Activated CD4-positive, alpha-beta memory T cell treated with anti-CD3 and anti-CD28 coated beads, Interleukin-2, amount 10 ng/mL, durations not matched to agents 7 days and 5 days (primary cell): Measurements from ENCODE around the gene CUL2. TPM values are rescaled to one million over a fixed set of nuclear protein-coding genes. Genes with fewer than 3 reads are reported as not detected.
A peak's percentile ranks its signal among the peaks of the same experiment; 100 is the strongest.

Experiments
- CTCF ChIA-PET: fragments of 350-600 bp; sonication (Branson Sonifier 250); formaldehyde crosslinking; loops from one replicate; lab custom pipeline; 2021; ENCODE audit warnings: antibody characterized with exemption, inconsistent platforms; lab: Charles Lee
- POLR2A ChIA-PET: fragments of 350-600 bp; sonication (Branson Sonifier 250); formaldehyde crosslinking; loops from one replicate; lab custom pipeline; 2021; ENCODE audit warnings: antibody characterized with exemption; lab: Charles Lee
- DNase-seq: peaks from one replicate; pipeline ENCODE4 v3.0.0-alpha.2; 2020
- H3K27ac Mint-ChIP-seq: one replicate; pipeline ENCODE4 v1.8.0; 2021; ENCODE audit warnings: mild to moderate bottlenecking, mixed read lengths
- H3K27me3 Mint-ChIP-seq: one replicate; pipeline ENCODE4 v1.8.0; 2021; ENCODE audit warnings: mixed read lengths
- H3K36me3 Mint-ChIP-seq: one replicate; pipeline ENCODE4 v1.8.0; 2021; ENCODE audit warnings: low read depth, mixed read lengths
- H3K4me1 Mint-ChIP-seq: one replicate; pipeline ENCODE4 v1.8.0; 2021; ENCODE audit warnings: mixed read lengths
- H3K4me3 Mint-ChIP-seq: one replicate; pipeline ENCODE4 v1.8.0; 2021; ENCODE audit warnings: mild to moderate bottlenecking, mixed read lengths
- H3K9me3 Mint-ChIP-seq: one replicate; pipeline ENCODE4 v1.8.0; 2021; ENCODE audit warnings: mixed read lengths
- total RNA-seq, 2 experiments: library from RNA; stranded (reverse); gene quantifications; one replicate each; pipeline ENCODE4 v1.2.3, GENCODE V29; 2021

The CUL2 gene
- total RNA-seq, 2 experiments from 2014 or later: 30.6 to 34.3 TPM

DNA sequence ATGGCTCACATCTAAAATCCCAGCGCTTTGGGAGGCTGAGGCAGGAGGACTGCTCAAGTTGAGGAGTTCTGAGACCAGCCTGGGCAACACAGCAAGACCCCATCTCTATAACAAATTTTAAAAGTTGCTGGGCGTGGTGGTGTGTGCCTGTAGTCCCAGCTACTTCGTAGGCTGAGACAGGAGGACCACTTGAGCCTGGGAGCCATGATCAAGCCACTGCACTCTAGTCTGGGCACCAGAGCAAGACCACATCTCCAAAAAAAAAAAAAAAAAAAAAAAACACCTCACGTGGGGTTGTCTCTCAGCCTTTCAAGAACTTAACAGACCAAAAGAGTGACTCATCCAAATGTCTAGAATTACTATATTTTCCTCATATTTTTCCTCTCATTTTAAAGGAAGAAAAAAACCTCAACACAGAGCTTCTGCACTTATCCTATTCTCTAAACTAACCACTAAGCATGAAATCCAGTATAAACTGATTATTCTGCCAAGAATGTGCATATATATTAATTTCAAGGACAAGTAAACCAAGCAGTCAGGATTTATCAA, 46.3 kb downstream of the CUL2 start:
- no peak overlapping the region for H3K27ac Mint-ChIP-seq

DNA sequence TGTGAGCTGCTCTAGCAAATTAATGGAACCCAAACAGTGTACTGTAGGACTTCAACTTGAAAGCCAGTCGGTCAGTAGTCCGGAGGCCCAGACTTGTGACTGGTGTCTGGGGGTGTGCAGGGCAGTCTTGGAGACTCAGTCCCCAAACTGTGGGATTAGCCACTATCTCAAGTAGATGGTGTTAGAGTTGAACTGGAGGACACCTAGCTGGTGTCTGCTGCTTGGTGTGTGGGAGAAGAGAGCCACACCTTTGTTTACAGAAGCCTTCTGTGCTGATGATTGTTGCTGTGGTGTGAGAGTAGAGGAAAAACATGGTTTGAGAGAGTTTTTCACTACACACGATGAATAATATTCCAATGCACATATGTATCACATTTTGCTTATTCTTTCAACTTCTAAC, 47.4 kb downstream of the CUL2 start:
- Mint-ChIP-seq H3K36me3 (peaks cover 39% of the 10 kb centered on the region), H3K4me1 (peaks cover 11% of the 10 kb centered on the region), H3K27me3 (no peaks in the 10 kb centered on the region), H3K4me3 (no peak overlapping the region), H3K9me3 (no peaks in the 10 kb centered on the region), H3K27ac (peak overlapping the region; percentile 6)
- no peak for DNase-seq
- ChIA-PET CTCF (no interaction called here), POLR2A (no interaction called here)

More for the DNA sequence above, 46.3 kb downstream of the CUL2 start:
- H3K4me3 Mint-ChIP-seq: no peak overlapping the region
- H3K4me1 Mint-ChIP-seq: peaks cover 11% of the 10 kb centered on the region
- ChIA-PET CTCF (no interaction called here), POLR2A (no interaction called here)
- H3K36me3 Mint-ChIP-seq: peaks cover 46% of the 10 kb centered on the region
- H3K9me3 Mint-ChIP-seq: no peaks in the 10 kb centered on the region
- no peak for DNase-seq
- no peaks in the 10 kb centered on the region for H3K27me3 Mint-ChIP-seq

DNA sequence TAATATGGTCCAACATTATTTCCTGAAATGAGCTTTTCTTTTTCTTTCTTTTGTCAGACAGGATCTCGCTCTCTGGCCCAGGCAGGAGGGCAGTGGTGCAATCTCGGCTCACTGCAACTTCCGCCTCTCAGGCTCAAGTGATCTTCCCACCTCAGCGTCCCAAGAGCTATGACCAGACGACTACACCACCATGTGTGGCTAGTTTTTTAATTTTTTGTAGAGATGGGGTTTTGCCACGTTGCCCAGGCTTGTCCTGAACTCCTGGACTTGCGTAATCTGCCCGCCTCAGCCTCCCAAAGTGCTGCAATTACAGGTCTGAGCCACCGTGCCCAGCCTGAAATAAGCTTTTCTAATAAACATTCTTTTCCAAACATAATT, 48.6 kb downstream of the CUL2 start:
- Mint-ChIP-seq H3K4me1 (peaks cover 11% of the 10 kb centered on the region), H3K36me3 (peaks cover 42% of the 10 kb centered on the region), H3K4me3 (no peak overlapping the region), H3K27me3 (no peaks in the 10 kb centered on the region), H3K27ac (no peak overlapping the region), H3K9me3 (no peaks in the 10 kb centered on the region)
- no peak for DNase-seq
- POLR2A ChIA-PET: no interaction called here
- CTCF ChIA-PET: interaction anchor here (0.6 kb wide), 1 partner anchor 76 kb away, joined by 4 read pairs; no protein-coding TSS in a partner anchor

DNA sequence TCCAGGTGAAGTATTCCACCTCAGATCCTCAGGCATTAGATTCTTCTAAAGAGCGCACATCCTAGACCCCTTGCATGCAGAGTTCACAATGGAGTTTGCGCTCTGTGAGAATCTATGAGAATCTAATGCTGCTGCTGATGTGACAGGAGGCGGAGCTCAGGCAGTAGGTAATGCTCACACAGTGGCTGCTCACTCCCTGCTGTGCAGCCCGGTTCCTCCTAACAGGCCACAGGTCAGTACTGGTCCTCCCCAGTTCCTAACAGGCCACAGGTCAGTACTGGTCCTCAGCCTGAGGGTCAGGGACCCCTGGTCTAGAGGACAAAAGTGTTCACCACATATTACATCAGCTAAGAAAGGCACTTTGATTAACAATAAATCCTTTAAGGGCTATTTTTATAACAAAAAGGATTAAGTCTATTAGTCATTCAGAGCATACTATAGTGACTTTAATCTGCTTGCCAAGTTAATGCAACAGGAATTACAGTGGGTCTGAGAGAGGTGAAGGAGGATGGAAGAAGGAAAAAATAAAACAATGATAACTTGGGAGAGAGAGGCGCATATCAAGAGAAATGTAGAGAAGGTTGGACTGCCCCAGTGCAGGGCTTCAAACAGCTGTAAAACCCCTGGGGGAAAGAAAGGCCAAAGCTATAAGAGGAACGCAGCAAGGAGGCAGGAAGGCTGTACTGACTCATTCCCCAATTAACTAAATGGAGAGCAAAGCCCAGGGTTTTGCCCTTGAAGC, 49.2 kb downstream of the CUL2 start:
- H3K27me3 Mint-ChIP-seq: no peaks in the 10 kb centered on the region
- no peak overlapping the region for H3K27ac Mint-ChIP-seq
- ChIA-PET CTCF (no interaction called here), POLR2A (no interaction called here)
- no peak overlapping the region for H3K4me3 Mint-ChIP-seq
- no peaks in the 10 kb centered on the region for H3K9me3 Mint-ChIP-seq
- DNase-seq: no peak
- H3K4me1 Mint-ChIP-seq: peaks cover 8% of the 10 kb centered on the region
- H3K36me3 Mint-ChIP-seq: peaks cover 37% of the 10 kb centered on the region

DNA sequence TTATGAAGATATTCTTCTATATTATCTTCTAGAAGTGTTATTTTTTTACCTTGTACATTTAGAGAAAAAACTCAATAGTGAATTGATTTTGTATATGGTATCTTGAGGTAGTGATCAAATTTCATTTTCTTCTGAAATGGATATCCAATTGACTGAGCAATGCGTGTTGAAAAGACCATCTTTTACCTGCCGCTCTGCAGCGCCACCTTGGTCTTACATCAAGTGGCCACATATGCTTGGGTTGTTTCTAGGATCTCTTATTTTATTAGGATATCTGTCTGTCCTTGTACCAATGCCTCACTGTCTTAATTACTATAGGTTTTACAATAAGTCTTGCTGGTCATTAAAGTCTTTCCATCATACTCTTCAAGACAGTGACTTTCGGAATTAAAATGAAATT, 53.0 kb downstream of the CUL2 start:
- ChIA-PET POLR2A (no interaction called here), CTCF (no interaction called here)
- no peaks in the 10 kb centered on the region for H3K9me3 Mint-ChIP-seq
- H3K4me3 Mint-ChIP-seq: no peak overlapping the region
- no peaks in the 10 kb centered on the region for H3K27me3 Mint-ChIP-seq
- no peak overlapping the region for H3K27ac Mint-ChIP-seq
- H3K36me3 Mint-ChIP-seq: peaks cover 36% of the 10 kb centered on the region
- DNase-seq: no peak
- no peaks in the 10 kb centered on the region for H3K4me1 Mint-ChIP-seq

DNA sequence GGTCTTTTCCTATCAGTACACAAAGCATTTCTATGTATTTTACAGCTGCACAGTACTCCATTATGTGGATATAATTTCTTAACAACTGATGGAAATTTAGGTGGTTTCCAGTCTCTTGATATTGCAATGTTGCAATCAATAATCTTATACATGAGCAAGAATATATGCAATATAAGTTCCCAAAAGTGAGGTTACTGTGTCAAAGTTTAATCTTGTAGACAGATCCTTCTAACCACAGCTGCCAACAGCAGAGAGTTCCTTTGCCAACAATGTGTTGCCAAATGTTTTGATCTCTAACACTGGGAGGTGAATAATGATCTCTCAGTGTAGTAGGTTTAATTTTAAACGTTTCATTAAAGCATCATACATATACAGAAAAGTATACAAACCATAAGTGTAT, 54.5 kb downstream of the CUL2 start:
- POLR2A ChIA-PET: no interaction called here
- H3K4me3 Mint-ChIP-seq: no peak overlapping the region
- H3K36me3 Mint-ChIP-seq: peaks cover 37% of the 10 kb centered on the region
- no peaks in the 10 kb centered on the region for H3K9me3 Mint-ChIP-seq
- CTCF ChIA-PET: no interaction called here
- H3K27me3 Mint-ChIP-seq: no peaks in the 10 kb centered on the region
- no peak overlapping the region for H3K27ac Mint-ChIP-seq
- H3K4me1 Mint-ChIP-seq: no peaks in the 10 kb centered on the region
- DNase-seq: no peak

DNA sequence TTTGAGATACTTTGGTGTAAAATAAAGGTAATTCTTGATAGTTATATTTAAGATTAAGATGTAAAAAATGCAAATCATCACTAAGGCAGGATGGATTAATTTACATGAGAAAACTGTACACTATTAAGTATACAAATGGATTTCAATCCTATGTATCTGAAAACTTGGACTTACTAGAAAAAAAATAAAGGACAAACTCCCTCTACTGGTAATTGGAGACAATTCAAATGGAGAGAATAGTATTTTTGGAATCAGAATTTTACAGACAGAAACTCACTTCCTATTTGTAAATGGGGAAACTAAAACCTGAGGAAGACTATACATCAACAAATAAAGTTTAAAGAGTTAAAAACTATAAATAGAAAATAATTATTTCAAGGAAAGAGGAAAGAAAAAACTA, 62.6 kb downstream of the CUL2 start:
- ChIA-PET POLR2A (no interaction called here), CTCF (interaction anchor here (1.0 to 6.9 kb wide), 2 partner anchors 32 to 106 kb away, joined by 3 to 39 read pairs; no protein-coding TSS in a partner anchor)
- no peak for DNase-seq
- H3K36me3 Mint-ChIP-seq: peaks cover 38% of the 10 kb centered on the region
- H3K4me3 Mint-ChIP-seq: no peak overlapping the region
- no peaks in the 10 kb centered on the region for H3K27me3 Mint-ChIP-seq
- no peak overlapping the region for H3K27ac Mint-ChIP-seq
- no peaks in the 10 kb centered on the region for H3K9me3 Mint-ChIP-seq
- H3K4me1 Mint-ChIP-seq: peaks cover 2% of the 10 kb centered on the region

DNA sequence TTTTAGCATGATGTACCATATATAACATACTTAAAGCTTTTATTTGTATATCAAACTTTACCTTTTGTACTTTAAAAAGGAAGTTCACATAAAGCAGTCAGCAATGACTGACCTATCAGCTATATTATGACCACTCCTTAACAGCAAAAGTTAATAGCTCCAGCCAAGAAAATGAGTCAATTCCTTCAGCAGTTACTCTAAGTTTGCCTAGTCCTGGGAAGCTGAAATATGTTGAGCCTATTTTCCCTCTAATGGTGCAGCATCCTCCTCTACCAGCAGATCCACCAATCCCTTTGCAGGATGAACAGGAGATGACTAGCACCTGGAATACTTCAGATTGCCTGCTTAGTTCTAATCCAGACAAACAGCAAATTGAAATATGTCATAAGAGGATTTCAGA, 64.2 kb downstream of the CUL2 start:
- CTCF ChIA-PET: interaction anchor here (0.9 to 6.9 kb wide), 4 partner anchors 12 to 170 kb away, joined by 3 to 39 read pairs (median 4); no protein-coding TSS in a partner anchor
- Mint-ChIP-seq H3K36me3 (peaks cover 37% of the 10 kb centered on the region), H3K9me3 (no peaks in the 10 kb centered on the region), H3K4me3 (no peak overlapping the region), H3K4me1 (peaks cover 2% of the 10 kb centered on the region), H3K27ac (no peak overlapping the region), H3K27me3 (no peaks in the 10 kb centered on the region)
- DNase-seq: no peak
- POLR2A ChIA-PET: interaction anchor here (0.6 to 1.2 kb wide), 2 partner anchors 8 to 64 kb away, joined by 3 to 5 read pairs; no protein-coding TSS in a partner anchor

DNA sequence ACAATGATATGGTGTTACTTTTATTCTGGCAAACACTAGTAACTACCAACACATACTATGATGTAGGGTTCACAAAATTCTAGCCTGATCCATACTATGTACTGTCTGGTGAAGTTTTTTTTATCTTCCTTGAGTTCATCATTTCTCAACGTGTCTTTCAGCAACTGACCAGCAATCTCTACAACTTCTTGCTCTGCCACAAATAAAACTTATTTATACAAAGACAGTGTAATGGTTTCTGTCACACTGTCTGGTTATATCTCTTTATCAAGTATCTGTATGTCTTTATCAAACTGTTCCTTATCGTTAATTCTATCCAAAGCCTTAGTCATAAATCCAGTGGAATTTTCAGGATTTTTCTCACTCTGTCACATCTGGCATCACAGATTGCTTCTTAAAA, 69.7 kb downstream of the CUL2 start:
- H3K27ac Mint-ChIP-seq: no peak overlapping the region
- POLR2A ChIA-PET: no interaction called here

DNA sequence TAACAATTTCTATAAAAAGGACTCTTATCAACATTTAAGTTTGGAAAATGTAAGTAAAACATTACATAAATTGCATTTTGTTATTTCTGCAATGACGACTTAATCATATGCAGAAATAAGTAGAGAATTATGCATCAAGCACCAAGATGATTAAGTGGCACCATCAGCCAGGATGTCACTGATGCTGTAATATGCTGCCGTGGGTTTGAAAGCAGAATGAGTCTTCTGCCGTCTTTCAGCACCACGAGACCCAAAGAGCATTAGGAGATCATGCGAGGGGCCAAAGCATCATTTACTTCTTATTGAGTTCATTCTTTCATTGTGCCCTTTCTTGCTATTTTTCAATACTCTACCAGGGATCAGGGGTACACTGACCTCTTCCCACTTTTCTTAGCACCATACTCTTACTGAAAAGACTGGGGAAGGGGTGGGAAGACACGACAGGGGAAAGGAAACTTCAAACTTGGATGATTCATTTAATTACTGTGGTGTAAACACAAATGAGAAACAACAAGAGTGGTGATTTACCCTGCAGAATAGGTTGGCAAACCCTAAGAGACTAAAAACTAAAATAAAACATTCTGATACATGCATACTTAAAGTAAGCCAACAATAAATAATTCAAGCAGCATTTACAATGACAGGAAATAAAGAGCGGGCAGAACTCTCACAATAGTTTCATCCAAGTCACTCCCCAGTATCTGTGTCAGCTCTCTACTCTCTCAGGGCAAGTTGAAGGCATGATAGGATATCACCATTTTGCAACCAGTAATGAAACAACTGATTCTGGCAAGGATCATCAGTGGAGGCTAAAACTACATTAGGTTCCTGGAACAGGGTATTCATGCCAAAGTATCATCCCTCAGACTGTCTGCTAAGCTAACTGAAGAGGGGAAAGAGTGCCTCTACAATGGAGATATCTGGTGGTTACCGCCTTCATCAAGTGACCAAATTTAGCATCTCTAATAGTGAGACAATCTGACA, 70.8 kb downstream of the CUL2 start:
- Mint-ChIP-seq H3K27ac (no peak overlapping the region), H3K9me3 (no peaks in the 10 kb centered on the region), H3K4me1 (peaks cover 15% of the 10 kb centered on the region), H3K27me3 (no peaks in the 10 kb centered on the region), H3K4me3 (no peak overlapping the region), H3K36me3 (peaks cover 24% of the 10 kb centered on the region)
- no peak for DNase-seq
- ChIA-PET POLR2A (no interaction called here), CTCF (interaction anchor here (1.0 to 1.2 kb wide), 2 partner anchors 23 to 25 kb away, joined by 3 read pairs; no protein-coding TSS in a partner anchor)

More for the DNA sequence above, 69.7 kb downstream of the CUL2 start:
- Mint-ChIP-seq H3K36me3 (peaks cover 31% of the 10 kb centered on the region), H3K4me3 (no peak overlapping the region), H3K4me1 (peaks cover 15% of the 10 kb centered on the region), H3K9me3 (no peaks in the 10 kb centered on the region), H3K27me3 (no peaks in the 10 kb centered on the region)
- CTCF ChIA-PET: no interaction called here
- no peak for DNase-seq

DNA sequence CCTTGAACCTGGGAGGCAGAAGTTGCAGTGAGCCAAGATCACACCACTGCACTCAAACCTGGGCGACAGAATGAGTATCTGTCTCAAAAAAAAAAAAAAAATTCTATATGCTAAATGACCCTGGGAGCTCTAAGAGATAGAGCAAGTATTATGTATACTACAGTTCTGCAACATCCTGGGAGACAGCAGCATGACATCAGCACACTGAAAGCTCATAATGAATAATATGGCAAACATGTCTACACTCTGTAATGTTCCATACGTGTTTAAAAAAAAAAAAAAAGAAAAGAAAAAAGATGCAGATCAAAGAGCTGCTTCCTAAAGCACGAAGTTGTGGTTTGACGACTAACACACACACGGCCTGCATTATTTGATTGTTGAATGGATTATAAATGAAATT, 72.5 kb downstream of the CUL2 start:
- CTCF ChIA-PET: interaction anchor here (1.0 to 1.7 kb wide), 2 partner anchors 9 to 23 kb away, joined by 5 to 8 read pairs; no protein-coding TSS in a partner anchor
- Mint-ChIP-seq H3K27ac (no peak overlapping the region), H3K4me3 (no peak overlapping the region), H3K4me1 (peaks cover 15% of the 10 kb centered on the region), H3K36me3 (peaks cover 23% of the 10 kb centered on the region), H3K27me3 (no peaks in the 10 kb centered on the region), H3K9me3 (no peaks in the 10 kb centered on the region)
- POLR2A ChIA-PET: interaction anchor here (1.0 kb wide), 1 partner anchor 9 kb away, joined by 5 read pairs; no protein-coding TSS in a partner anchor
- no peak for DNase-seq

DNA sequence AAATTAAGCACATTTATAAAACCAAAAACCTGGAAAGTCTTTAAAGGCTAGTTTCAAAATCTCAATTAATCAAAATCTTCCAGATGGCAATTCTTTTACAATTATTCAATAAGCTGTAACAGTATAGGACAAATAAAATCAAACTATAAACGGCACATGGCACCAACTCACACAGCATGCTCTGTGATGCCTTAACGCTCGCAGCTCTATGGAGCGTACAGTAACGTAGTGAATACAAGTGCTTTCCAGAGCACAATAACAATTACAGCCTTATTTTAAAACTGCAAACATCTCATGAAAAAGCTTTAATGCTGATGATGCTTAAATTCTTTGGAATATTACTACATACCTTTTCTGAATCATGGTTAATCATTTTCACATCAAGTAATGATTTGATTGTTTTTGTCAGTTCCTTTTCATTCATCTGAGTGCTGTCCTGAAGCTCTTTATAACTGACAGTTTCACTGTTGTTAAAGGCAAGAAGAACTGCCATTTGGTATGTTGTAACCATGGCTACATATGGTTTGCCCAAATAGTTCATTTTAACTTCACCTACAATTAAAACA, 74.2 kb downstream of the CUL2 start:
- Mint-ChIP-seq H3K27me3 (no peaks in the 10 kb centered on the region), H3K27ac (no peak overlapping the region), H3K4me3 (no peak overlapping the region), H3K9me3 (no peaks in the 10 kb centered on the region), H3K36me3 (peaks cover 27% of the 10 kb centered on the region), H3K4me1 (peaks cover 19% of the 10 kb centered on the region)
- CTCF ChIA-PET: interaction anchor here (1.5 kb wide), 1 partner anchor 22 kb away, joined by 5 read pairs; no protein-coding TSS in a partner anchor
- DNase-seq: no peak
- POLR2A ChIA-PET: no interaction called here
